Measurements from ENCODE around the gene CC2D1A.
A peak's percentile ranks its signal among the peaks of the same experiment; 100 is the strongest.

CC2D1A gene

GRCh38 chr19:13938301-13939064, 32.5 kb downstream of the CC2D1A start, which contains the start of gene PODNL1:
Gene PODNL1 (minus strand): TSS chr19:13938417. CDS start chr19:13938181, 236 bp downstream.
- DNase-seq, result no peak

GRCh38 chr19:13942023-13942684, 36.2 kb downstream of the CC2D1A start:
- DNase-seq, result no peak

- no peak for DNase-seq
Observed at GRCh38 chr19:13946414-13946813, 40.4 kb downstream of the CC2D1A start.

GRCh38 chr19:13951043-13951442, 45.0 kb downstream of the CC2D1A start:
- DNase-seq, result no peak

GRCh38 chr19:13951799-13952153, 45.8 kb downstream of the CC2D1A start:
- DNase-seq, result no peak

GRCh38 chr19:13952154-13952930, 46.3 kb downstream of the CC2D1A start, which contains the start of gene DCAF15:
Gene DCAF15 (plus strand): TSS chr19:13952509. CDS start chr19:13952513, 4 bp downstream.
- peak; percentile 99 for DNase-seq

GRCh38 chr19:13952931-13953531, 47.0 kb downstream of the CC2D1A start:
- peak; percentile 11 for DNase-seq

GRCh38 chr19:13954185-13954584, 48.2 kb downstream of the CC2D1A start:
- no peak for DNase-seq

- no peak for DNase-seq
Observed at GRCh38 chr19:13955662-13956364, 49.8 kb downstream of the CC2D1A start.

GRCh38 chr19:13956365-13956744, 50.4 kb downstream of the CC2D1A start:
- no peak for DNase-seq

- no peak for DNase-seq
Observed at GRCh38 chr19:13957051-13957450, 51.0 kb downstream of the CC2D1A start.

GRCh38 chr19:13958043-13958442, 52.0 kb downstream of the CC2D1A start:
- no peak for DNase-seq

GRCh38 chr19:13959141-13959961, 53.4 kb downstream of the CC2D1A start:
- DNase-seq, result no peak

- DNase-seq, result peak; percentile 54
Observed at GRCh38 chr19:13959962-13960862, 54.2 kb downstream of the CC2D1A start.

- DNase-seq, result no peak
Observed at GRCh38 chr19:13960863-13961784, 55.1 kb downstream of the CC2D1A start.

GRCh38 chr19:13961826-13962698, 56.1 kb downstream of the CC2D1A start:
- DNase-seq, result no peak

- no peak for DNase-seq
Observed at GRCh38 chr19:13962699-13963602, 57.0 kb downstream of the CC2D1A start.
